DMS53 (cell line): ENCODE measurements around the gene PIK3CG.
"Not testable (repeated sequence)": the region's sequence is repeated elsewhere in the genome, so short reads cannot be mapped to it uniquely, and the experiment has no call there.

Source experiments
- DNase-seq: peaks from one replicate; lab custom pipeline; 2025; lab: John Stamatoyannopoulos, UW

The PIK3CG gene

GRCh38 chr7:106938803-106939202, 73.7 kb downstream of the PIK3CG start:
- DNase-seq = no peak

- DNase-seq = no peak
Observed at GRCh38 chr7:106944035-106944665, 79.1 kb downstream of the PIK3CG start.

GRCh38 chr7:106947244-106947728, 82.2 kb downstream of the PIK3CG start:
- DNase-seq = peak; percentile 89

- DNase-seq = no peak
Observed at GRCh38 chr7:106952001-106952657, 87.0 kb downstream of the PIK3CG start.

- DNase-seq = no peak
Observed at GRCh38 chr7:106952658-106953231, 87.7 kb downstream of the PIK3CG start.

- DNase-seq = no peak
Observed at GRCh38 chr7:106954840-106955239, 89.8 kb downstream of the PIK3CG start.

- not testable (repeated sequence) for DNase-seq
Observed at GRCh38 chr7:106955857-106956256, 90.8 kb downstream of the PIK3CG start.
